HepG2 (cell line): ENCODE results near the gene MEAF6. TPM values are rescaled to one million over a fixed set of nuclear protein-coding genes. Genes with fewer than 3 reads are reported as not detected.

ENCODE experiments used
- HOXA3 ChIP-seq: sonication (generic); formaldehyde crosslinking; IDR thresholded peaks from 2 replicates; pipeline ENCODE4 v1.5.0; 2020; ENCODE audit warnings: missing genetic modification reagents
- JUND ChIP-seq: sonication (generic); formaldehyde crosslinking; IDR thresholded peaks from 2 replicates; pipeline ENCODE4 v1.8.0; 2022; ENCODE audit warnings: mild to moderate bottlenecking, missing genetic modification reagents
- MAZ ChIP-seq, 2 experiments: sonication (generic) in 1 of 2; formaldehyde crosslinking in 1 of 2; IDR thresholded peaks; 2 replicates each; pipeline versions ENCODE4 v1.5.0 to v1.6.1; 2012 to 2020; ENCODE audit warnings: low read depth in 2 of 2, mild to moderate bottlenecking in 2 of 2, borderline replicate concordance in 1 of 2, improper control_type of control experiment in 1 of 2, low read length in 1 of 2, missing genetic modification reagents in 1 of 2, moderate library complexity in 1 of 2
- MEF2D ChIP-seq: sonication (generic); formaldehyde crosslinking; IDR thresholded peaks from 2 replicates; pipeline ENCODE4 v1.5.1; 2020; ENCODE audit warnings: mild to moderate bottlenecking, missing genetic modification reagents
- POLR2AphosphoS5 ChIP-seq: IDR thresholded peaks from 2 replicates; pipeline ENCODE4 v1.6.1; 2012; ENCODE audit warnings: low read depth, low read length
- RERE ChIP-seq: IDR thresholded peaks from 2 replicates; pipeline ENCODE4 v1.6.1; 2016; ENCODE audit warnings: low read depth, missing genetic modification reagents, missing compliant biosample characterization
- RFXAP ChIP-seq: sonication (generic); formaldehyde crosslinking; IDR thresholded peaks from 2 replicates; pipeline ENCODE4 v1.4.0; 2020; ENCODE audit warnings: missing genetic modification reagents, borderline replicate concordance
- SRY ChIP-seq: sonication (generic); formaldehyde crosslinking; IDR thresholded peaks from 2 replicates; pipeline ENCODE4 v1.8.0; 2022; ENCODE audit warnings: mild to moderate bottlenecking, missing genetic modification reagents
- WIZ ChIP-seq: sonication (generic); formaldehyde crosslinking; IDR thresholded peaks from 2 replicates; pipeline ENCODE4 v1.5.1; 2020; ENCODE audit warnings: mild to moderate bottlenecking, missing genetic modification reagents
- ZBTB21 ChIP-seq: sonication (generic); formaldehyde crosslinking; IDR thresholded peaks from 2 replicates; pipeline ENCODE4 v1.4.0; 2020; ENCODE audit warnings: missing genetic modification reagents
- ZFP36 ChIP-seq: fragments of 150-350 bp; IDR thresholded peaks from 2 replicates; pipeline ENCODE4 v1.6.1; 2018; ENCODE audit warnings: borderline replicate concordance, low read length, low read depth; ENCODE audit not compliant: partially characterized antibody
- ZFP36L1 ChIP-seq: sonication (generic); formaldehyde crosslinking; IDR thresholded peaks from 2 replicates; pipeline ENCODE4 v1.8.0; 2022; ENCODE audit warnings: mild to moderate bottlenecking, missing genetic modification reagents, moderate library complexity
- ZNF260 ChIP-seq: sonication (generic); formaldehyde crosslinking; IDR thresholded peaks from 2 replicates; pipeline ENCODE4 v1.4.0; 2020; ENCODE audit warnings: missing genetic modification reagents, low read depth, mild to moderate bottlenecking, borderline replicate concordance
- ZNF335 ChIP-seq: sonication (generic); formaldehyde crosslinking; IDR thresholded peaks from 2 replicates; pipeline ENCODE4 v1.4.0; 2020; ENCODE audit warnings: missing genetic modification reagents
- ZNF34 ChIP-seq: sonication (generic); formaldehyde crosslinking; IDR thresholded peaks from 2 replicates; pipeline ENCODE4 v1.4.0; 2020; ENCODE audit warnings: mild to moderate bottlenecking, missing genetic modification reagents, borderline replicate concordance
- ZNF414 ChIP-seq: sonication (generic); formaldehyde crosslinking; IDR thresholded peaks from 2 replicates; pipeline ENCODE4 v1.5.0; 2020; ENCODE audit warnings: missing genetic modification reagents
- ZNF556 ChIP-seq: sonication (generic); formaldehyde crosslinking; IDR thresholded peaks from 2 replicates; pipeline ENCODE4 v1.4.0; 2020; ENCODE audit warnings: mild to moderate bottlenecking, missing genetic modification reagents, borderline replicate concordance
- ZNF83 ChIP-seq: sonication (generic); formaldehyde crosslinking; IDR thresholded peaks from 2 replicates; pipeline ENCODE4 v1.4.0; 2020; ENCODE audit warnings: missing genetic modification reagents, mild to moderate bottlenecking, borderline replicate concordance
- polyA plus RNA-seq, 8 experiments: library from polyadenylated mRNA; depleted of rRNA in 3 of 8; stranded (reverse) in 7 of 8; unstranded in 1 of 8; fragments of >200 nt; fragmentation: Illumina TruSeq in 4 of 8; extraction: Trizol in 4 of 8; gene quantifications; 2 replicates each; pipeline versions ENCODE4 v1.2.1 to v1.2.3, GENCODE V29; 2011 to 2016; ENCODE audit warnings: low read depth in 4 of 8, missing spikeins in 1 of 8, mixed read lengths in 1 of 8; ENCODE audit not compliant: insufficient read depth in 1 of 8
- total RNA-seq, 5 experiments: library from RNA; depleted of rRNA; stranded (reverse); fragments of >200 nt; fragmentation: Illumina TruSeq; extraction: Trizol; gene quantifications; 2 replicates each; pipeline ENCODE4 v1.2.3, GENCODE V29; 2016; ENCODE audit warnings: low read depth in 1 of 5
- TF ChIP-seq, protein P1 (sequence below): sonication (generic); formaldehyde crosslinking; IDR thresholded peaks from 2 replicates; pipeline ENCODE4 v1.5.0; 2020; ENCODE audit warnings: missing genetic modification reagents, mild to moderate bottlenecking, borderline replicate concordance
- TF ChIP-seq, protein P2 (sequence below): sonication (generic); formaldehyde crosslinking; conservative IDR thresholded peaks from 2 replicates; pipeline ENCODE4 v1.4.0; 2020; ENCODE audit warnings: missing genetic modification reagents

MEAF6 gene
- total and polyA plus RNA-seq, 2 of the 13 experiments (the other 11 are each of a cell fraction or from before 2014, with no cell fraction given) = 29.5 to 45.6 TPM

DNA sequence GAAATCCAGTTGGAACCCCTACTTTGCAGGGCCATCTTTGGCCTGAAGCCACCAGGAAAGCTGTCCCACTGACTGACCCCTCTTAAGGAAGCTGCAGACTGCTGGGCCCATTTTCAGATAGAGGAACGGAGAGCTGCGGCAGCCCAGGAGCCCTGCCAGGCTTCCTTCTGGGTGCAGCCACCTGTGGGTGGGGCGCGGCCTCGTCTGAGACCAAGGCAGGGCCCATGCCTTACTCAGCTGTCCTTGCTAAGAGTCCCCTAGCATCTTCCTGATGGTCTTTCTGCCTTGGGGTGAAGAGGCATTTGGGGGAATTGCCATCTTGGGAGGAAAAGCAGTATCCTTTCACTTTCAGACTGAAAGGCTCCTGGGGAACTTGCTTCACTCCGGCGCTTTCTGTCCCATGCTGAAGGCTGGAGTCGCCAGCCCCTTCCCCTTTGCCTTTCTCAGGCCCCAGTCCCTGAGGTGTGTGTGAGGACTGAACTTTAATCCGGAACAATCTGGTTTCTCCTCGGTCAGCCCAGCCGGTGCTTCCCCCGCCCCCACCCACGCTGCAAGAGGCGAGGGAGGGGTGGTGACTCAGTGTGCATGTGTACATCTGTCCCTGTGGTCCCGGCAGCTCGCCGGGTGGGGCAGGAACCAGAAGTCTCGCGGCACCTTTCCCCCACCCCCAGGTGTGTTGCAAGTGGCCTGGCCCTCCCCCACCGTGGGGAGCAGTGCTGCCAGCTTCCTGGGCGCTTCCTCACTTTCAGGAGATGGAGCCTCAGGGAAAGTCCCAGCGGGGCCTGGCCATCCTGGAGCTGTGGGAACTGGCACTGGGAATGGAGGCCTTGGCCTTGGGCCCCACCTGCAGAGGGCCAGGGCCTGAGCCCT is 35.1 kb downstream of the MEAF6 start (continued):
- peak; percentile 90 for TF ChIP-seq JUND
- TF ChIP-seq, protein P1, sequence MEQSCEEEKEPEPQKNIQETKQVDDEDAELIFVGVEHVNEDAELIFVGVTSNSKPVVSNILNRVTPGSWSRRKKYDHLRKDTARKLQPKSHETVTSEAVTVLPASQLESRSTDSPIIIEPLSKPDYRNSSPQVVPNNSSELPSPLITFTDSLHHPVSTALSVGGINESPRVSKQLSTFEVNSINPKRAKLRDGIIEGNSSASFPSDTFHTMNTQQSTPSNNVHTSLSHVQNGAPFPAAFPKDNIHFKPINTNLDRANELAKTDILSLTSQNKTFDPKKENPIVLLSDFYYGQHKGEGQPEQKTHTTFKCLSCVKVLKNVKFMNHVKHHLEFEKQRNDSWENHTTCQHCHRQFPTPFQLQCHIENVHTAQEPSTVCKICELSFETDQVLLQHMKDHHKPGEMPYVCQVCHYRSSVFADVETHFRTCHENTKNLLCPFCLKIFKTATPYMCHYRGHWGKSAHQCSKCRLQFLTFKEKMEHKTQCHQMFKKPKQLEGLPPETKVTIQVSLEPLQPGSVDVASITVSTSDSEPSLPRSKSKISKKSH (CRISPR knock-in tag) = no peak
- no peak for TF ChIP-seq ZNF260 (CRISPR knock-in tag)
- peak; percentile 51; the same call in 1 of the 2 replicates for TF ChIP-seq SRY (CRISPR knock-in tag)
- TF ChIP-seq ZNF335 (CRISPR knock-in tag) = 0 out of 2 replicates have a peak, but pooled peaks have one; percentile 59
- TF ChIP-seq MAZ (IDR thresholded peaks at IDR 0.05; ENCODE audit: borderline replicate concordance, low read depth, low read length) = peak; percentile 87
- peak; percentile 95 for TF ChIP-seq MAZ (CRISPR knock-in tag; IDR thresholded peaks at IDR 0.05; ENCODE audit: low read depth)
- peak; percentile 89 for TF ChIP-seq MEF2D
- TF ChIP-seq ZFP36 = no peak
- TF ChIP-seq ZBTB21 (CRISPR knock-in tag) = no peak
- peak; percentile 61 for TF ChIP-seq POLR2AphosphoS5
- TF ChIP-seq ZNF83 (CRISPR knock-in tag) = no peak
- peak; percentile 74; the same call in 1 of the 2 replicates for TF ChIP-seq RERE (CRISPR knock-in tag)
- TF ChIP-seq ZNF34 (CRISPR knock-in tag) = no peak
- TF ChIP-seq RFXAP (CRISPR knock-in tag) = no peak
- peak; percentile 31; the same call in 1 of the 2 replicates for TF ChIP-seq ZNF556 (CRISPR knock-in tag)
- TF ChIP-seq HOXA3 (CRISPR knock-in tag) = peak; percentile 64; the same call in 1 of the 2 replicates
- TF ChIP-seq WIZ (CRISPR knock-in tag) = no peak
- 0 out of 2 replicates have a peak, but pooled peaks have one; percentile 66 for TF ChIP-seq ZFP36L1 (CRISPR knock-in tag)
- TF ChIP-seq, protein P2, sequence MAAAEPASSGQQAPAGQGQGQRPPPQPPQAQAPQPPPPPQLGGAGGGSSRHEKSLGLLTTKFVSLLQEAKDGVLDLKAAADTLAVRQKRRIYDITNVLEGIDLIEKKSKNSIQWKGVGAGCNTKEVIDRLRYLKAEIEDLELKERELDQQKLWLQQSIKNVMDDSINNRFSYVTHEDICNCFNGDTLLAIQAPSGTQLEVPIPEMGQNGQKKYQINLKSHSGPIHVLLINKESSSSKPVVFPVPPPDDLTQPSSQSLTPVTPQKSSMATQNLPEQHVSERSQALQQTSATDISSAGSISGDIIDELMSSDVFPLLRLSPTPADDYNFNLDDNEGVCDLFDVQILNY = no peak
- peak; percentile 94; the same call in 1 of the 2 replicates for TF ChIP-seq ZNF414 (CRISPR knock-in tag)
